Measurements from ENCODE around the gene SIAH3.

SIAH3 gene

GRCh38 chr13:45786293-45786920, 65.1 kb downstream of the SIAH3 start:
- TF ChIP-seq POLR2AphosphoS5 (IDR thresholded peaks at IDR 0.05; ENCODE audit: low read depth, low read length) (no peak), TAF1 (IDR thresholded peaks at IDR 0.05; ENCODE audit: borderline replicate concordance, insufficient read depth, low read length) (no peak), SIN3A (IDR thresholded peaks at IDR 0.05; ENCODE audit: borderline replicate concordance, insufficient read depth, low read length) (no peak), FOXP2 (optimal IDR thresholded peaks at IDR 0.05; ENCODE audit: borderline replicate concordance, extremely low read depth, extremely low read length, insufficient read depth) (no peak)
- TF ChIP-seq, protein P1, sequence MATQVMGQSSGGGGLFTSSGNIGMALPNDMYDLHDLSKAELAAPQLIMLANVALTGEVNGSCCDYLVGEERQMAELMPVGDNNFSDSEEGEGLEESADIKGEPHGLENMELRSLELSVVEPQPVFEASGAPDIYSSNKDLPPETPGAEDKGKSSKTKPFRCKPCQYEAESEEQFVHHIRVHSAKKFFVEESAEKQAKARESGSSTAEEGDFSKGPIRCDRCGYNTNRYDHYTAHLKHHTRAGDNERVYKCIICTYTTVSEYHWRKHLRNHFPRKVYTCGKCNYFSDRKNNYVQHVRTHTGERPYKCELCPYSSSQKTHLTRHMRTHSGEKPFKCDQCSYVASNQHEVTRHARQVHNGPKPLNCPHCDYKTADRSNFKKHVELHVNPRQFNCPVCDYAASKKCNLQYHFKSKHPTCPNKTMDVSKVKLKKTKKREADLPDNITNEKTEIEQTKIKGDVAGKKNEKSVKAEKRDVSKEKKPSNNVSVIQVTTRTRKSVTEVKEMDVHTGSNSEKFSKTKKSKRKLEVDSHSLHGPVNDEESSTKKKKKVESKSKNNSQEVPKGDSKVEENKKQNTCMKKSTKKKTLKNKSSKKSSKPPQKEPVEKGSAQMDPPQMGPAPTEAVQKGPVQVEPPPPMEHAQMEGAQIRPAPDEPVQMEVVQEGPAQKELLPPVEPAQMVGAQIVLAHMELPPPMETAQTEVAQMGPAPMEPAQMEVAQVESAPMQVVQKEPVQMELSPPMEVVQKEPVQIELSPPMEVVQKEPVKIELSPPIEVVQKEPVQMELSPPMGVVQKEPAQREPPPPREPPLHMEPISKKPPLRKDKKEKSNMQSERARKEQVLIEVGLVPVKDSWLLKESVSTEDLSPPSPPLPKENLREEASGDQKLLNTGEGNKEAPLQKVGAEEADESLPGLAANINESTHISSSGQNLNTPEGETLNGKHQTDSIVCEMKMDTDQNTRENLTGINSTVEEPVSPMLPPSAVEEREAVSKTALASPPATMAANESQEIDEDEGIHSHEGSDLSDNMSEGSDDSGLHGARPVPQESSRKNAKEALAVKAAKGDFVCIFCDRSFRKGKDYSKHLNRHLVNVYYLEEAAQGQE (IDR thresholded peaks at IDR 0.05; ENCODE audit: insufficient read depth in 1 of 2, low read depth in 2 of 2, low read length in 2 of 2), result no peak

- no peak for TF ChIP-seq SIN3A (IDR thresholded peaks at IDR 0.05; ENCODE audit: borderline replicate concordance, insufficient read depth, low read length)
Observed at GRCh38 chr13:45784755-45785675, 66.5 kb downstream of the SIAH3 start.

DNA sequence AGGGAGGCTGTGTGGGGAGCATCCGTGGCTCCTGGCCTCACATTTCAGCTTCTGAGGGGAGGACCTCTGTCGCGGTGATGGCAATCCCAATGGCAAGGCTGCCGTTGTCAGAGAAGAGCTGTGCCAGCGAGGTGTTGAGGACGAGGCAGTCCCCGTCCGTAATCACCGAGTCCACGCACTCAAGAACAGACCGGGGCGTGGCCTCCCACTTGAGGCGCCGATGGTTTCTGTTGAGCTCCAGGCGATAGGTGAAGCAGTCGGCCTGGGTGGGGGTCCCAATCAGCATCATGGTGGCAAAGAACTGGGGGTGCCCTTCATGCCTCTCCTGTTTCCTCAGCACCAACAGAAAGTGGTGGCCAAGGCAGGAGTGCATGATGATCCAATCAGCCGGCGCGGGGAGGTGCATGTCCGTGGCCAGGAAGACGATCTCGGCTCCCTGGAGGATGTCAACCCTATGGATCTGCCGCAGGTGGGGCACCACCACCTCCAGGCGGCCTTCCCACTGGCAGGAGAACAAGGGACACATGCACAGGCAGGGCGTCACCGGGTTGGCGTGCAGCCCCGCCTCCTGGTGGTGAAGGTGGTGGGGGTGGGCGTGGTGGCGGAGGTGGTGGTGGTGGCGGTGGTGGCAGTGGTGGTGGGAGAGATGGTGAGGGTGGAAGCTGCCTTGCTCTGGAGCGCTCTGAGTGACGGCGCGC, 68.1 kb downstream of the SIAH3 start:
- no peak for TF ChIP-seq TAF1 (IDR thresholded peaks at IDR 0.05; ENCODE audit: borderline replicate concordance, insufficient read depth, low read length)
- TF ChIP-seq, protein P1 (IDR thresholded peaks at IDR 0.05; ENCODE audit: insufficient read depth in 1 of 2, low read depth in 2 of 2, low read length in 2 of 2), result no peak
- no peak for TF ChIP-seq POLR2AphosphoS5 (IDR thresholded peaks at IDR 0.05; ENCODE audit: low read depth, low read length)
- TF ChIP-seq FOXP2 (optimal IDR thresholded peaks at IDR 0.05; ENCODE audit: borderline replicate concordance, extremely low read depth, extremely low read length, insufficient read depth), result no peak
- TF ChIP-seq SIN3A (IDR thresholded peaks at IDR 0.05; ENCODE audit: borderline replicate concordance, insufficient read depth, low read length), result no peak

DNA sequence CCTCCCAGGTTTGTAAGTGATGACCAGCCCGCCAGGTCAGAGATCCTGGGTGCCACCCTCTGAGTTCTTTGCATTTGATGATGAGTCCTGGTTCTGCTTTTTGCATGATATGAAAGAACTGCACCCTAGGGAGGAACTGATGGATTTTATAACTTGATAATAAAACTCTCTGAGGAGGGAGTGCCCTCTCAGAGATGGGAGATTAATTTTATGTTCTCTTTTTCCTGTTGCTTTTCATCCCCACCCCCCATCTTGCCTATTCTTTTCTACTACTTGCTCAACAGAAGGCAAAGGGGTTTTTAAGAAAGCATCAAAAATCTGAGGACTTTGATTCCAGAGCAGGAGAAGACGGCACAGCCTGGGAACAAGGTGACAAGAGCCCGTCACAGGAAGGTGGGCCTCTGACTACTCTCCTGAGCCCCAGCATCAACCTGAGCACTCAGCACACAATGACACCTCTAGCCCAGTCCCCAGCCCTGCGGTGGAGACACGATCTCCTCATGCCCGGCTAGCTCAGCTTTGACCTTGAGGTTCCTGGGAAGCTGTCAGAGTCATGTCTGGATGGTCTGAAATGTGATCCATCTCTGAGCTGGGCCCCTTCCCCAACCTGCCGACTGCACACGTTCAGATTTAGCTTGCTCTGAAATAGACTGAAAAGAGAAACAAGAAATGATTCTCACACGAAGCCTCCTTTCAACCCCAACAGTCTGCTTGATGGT, 69.1 kb downstream of the SIAH3 start:
- no peak for TF ChIP-seq POLR2AphosphoS5 (IDR thresholded peaks at IDR 0.05; ENCODE audit: low read depth, low read length)
- no peak for TF ChIP-seq SIN3A (IDR thresholded peaks at IDR 0.05; ENCODE audit: borderline replicate concordance, insufficient read depth, low read length)
- TF ChIP-seq, protein P1 (IDR thresholded peaks at IDR 0.05; ENCODE audit: insufficient read depth in 1 of 2, low read depth in 2 of 2, low read length in 2 of 2), result no peak
- TF ChIP-seq TAF1 (IDR thresholded peaks at IDR 0.05; ENCODE audit: borderline replicate concordance, insufficient read depth, low read length), result no peak
- TF ChIP-seq FOXP2 (optimal IDR thresholded peaks at IDR 0.05; ENCODE audit: borderline replicate concordance, extremely low read depth, extremely low read length, insufficient read depth), result no peak
